ENCODE measurements around the gene GOPC.
"Not testable (repeated sequence)": the region's sequence is repeated elsewhere in the genome, so short reads cannot be mapped to it uniquely, and the experiment has no call there.

Gene GOPC

GRCh38 chr6:117548797-117549301 is 53.5 kb downstream of the GOPC start:
- peak in 1 of 3 experiments; percentile 5 for DNase-seq (ENCODE audit: low read depth in 3 of 3)

- DNase-seq (ENCODE audit: low read depth in 3 of 3), result peak in 2 of 3 experiments; percentile 17 to 20
Observed at GRCh38 chr6:117547688-117548621, 54.4 kb downstream of the GOPC start.

- no peak for DNase-seq (ENCODE audit: low read depth in 3 of 3)
Observed at GRCh38 chr6:117546674-117547073, 55.6 kb downstream of the GOPC start.

- DNase-seq (ENCODE audit: low read depth in 3 of 3), result no peak
Observed at GRCh38 chr6:117545161-117545595, 57.1 kb downstream of the GOPC start.

- no peak for DNase-seq (ENCODE audit: low read depth in 3 of 3)
Observed at GRCh38 chr6:117544716-117545115, 57.6 kb downstream of the GOPC start.

GRCh38 chr6:117542493-117542892 is 59.8 kb downstream of the GOPC start:
- no peak for DNase-seq (ENCODE audit: low read depth in 3 of 3)

GRCh38 chr6:117540670-117541069 is 61.6 kb downstream of the GOPC start:
- DNase-seq (ENCODE audit: low read depth in 3 of 3), result no peak

- DNase-seq (ENCODE audit: low read depth in 3 of 3), result no peak
Observed at GRCh38 chr6:117538615-117539014, 63.7 kb downstream of the GOPC start.

- no peak for DNase-seq (ENCODE audit: low read depth in 3 of 3)
Observed at GRCh38 chr6:117536317-117536716, 66.0 kb downstream of the GOPC start.

GRCh38 chr6:117534974-117535373 is 67.3 kb downstream of the GOPC start:
- no peak for DNase-seq (ENCODE audit: low read depth in 3 of 3)

- no peak for DNase-seq (ENCODE audit: low read depth in 3 of 3)
Observed at GRCh38 chr6:117533775-117534174, 68.5 kb downstream of the GOPC start.

- no peak for DNase-seq (ENCODE audit: low read depth in 3 of 3)
Observed at GRCh38 chr6:117531809-117532725, 70.2 kb downstream of the GOPC start.

GRCh38 chr6:117531346-117531745 is 71.0 kb downstream of the GOPC start:
- DNase-seq (ENCODE audit: low read depth in 3 of 3), result no peak

GRCh38 chr6:117530467-117531242 is 71.7 kb downstream of the GOPC start:
- no peak for DNase-seq (ENCODE audit: low read depth in 3 of 3)

- DNase-seq (ENCODE audit: low read depth in 3 of 3), result no peak
Observed at GRCh38 chr6:117525607-117526006, 76.7 kb downstream of the GOPC start.

GRCh38 chr6:117521791-117522502 is 80.4 kb downstream of the GOPC start:
- DNase-seq (ENCODE audit: low read depth in 3 of 3), result no peak

- no peak for DNase-seq (ENCODE audit: low read depth in 3 of 3)
Observed at GRCh38 chr6:117520603-117521395, 81.5 kb downstream of the GOPC start.

- no peak for DNase-seq (ENCODE audit: low read depth in 3 of 3)
Observed at GRCh38 chr6:117518870-117519269, 83.4 kb downstream of the GOPC start.

- DNase-seq (ENCODE audit: low read depth in 3 of 3), result not testable (repeated sequence)
Observed at GRCh38 chr6:117517995-117518394, 84.3 kb downstream of the GOPC start.

GRCh38 chr6:117515326-117515725 is 87.0 kb downstream of the GOPC start:
- DNase-seq (ENCODE audit: low read depth in 3 of 3), result no peak
